H1 (cell line): ENCODE data around the gene ARRB1. TPM values are rescaled to one million over a fixed set of nuclear protein-coding genes. Genes with fewer than 3 reads are reported as not detected.

ENCODE experiments used
- CTBP2 ChIP-seq: IDR thresholded peaks from 2 replicates; pipeline ENCODE4 v1.7.0; 2011; ENCODE audit warnings: borderline replicate concordance, mild to moderate bottlenecking, moderate library complexity, mixed read lengths, low read length; ENCODE audit not compliant: insufficient read depth, insufficient read length
- SIX5 ChIP-seq: IDR thresholded peaks from 2 replicates; pipeline ENCODE4 v1.6.1; 2011; ENCODE audit warnings: mild to moderate bottlenecking, low read depth, low read length
- USF2 ChIP-seq: IDR thresholded peaks from 2 replicates; pipeline ENCODE4 v1.6.1; 2011; ENCODE audit warnings: low read length, improper control_type of control experiment
- polyA plus RNA-seq, 7 experiments: library from polyadenylated mRNA; depleted of rRNA in 3 of 7; stranded (reverse) in 5 of 7; unstranded in 2 of 7; fragments of >200 nt in 5 of 7; fragments of 200-250 nt in 2 of 7; gene quantifications; 1 replicate in 5 of 7; 2 replicates in 1 of 7; 4 replicates in 1 of 7; pipeline versions ENCODE4 v1.2.1 to v1.2.3, GENCODE V29; 2011 to 2013; ENCODE audit warnings: missing spikeins in 2 of 7, mixed read lengths in 2 of 7
- total RNA-seq: library from RNA; stranded (reverse); fragmentation: NEBNext Ultra II Directional; extraction: Animal tissue kit (Norgen Biotek cat#: 25700); gene quantifications from 2 replicates; pipeline ENCODE4 v1.2.1, GENCODE V29; 2021

The ARRB1 gene
- total and polyA plus RNA-seq, 2 of the 8 experiments (the other 6 are each of a cell fraction or from before 2014, with no cell fraction given) = 9.4 to 31.8 TPM

GRCh38 chr11:75277991-75278790, 73.3 kb downstream of the ARRB1 start (continued):
- TF ChIP-seq USF2 = no peak
- TF ChIP-seq SIX5 = no peak
- TF ChIP-seq CTBP2 = no peak
